ENCODE measurements around the gene CACNA1B.

DNA sequence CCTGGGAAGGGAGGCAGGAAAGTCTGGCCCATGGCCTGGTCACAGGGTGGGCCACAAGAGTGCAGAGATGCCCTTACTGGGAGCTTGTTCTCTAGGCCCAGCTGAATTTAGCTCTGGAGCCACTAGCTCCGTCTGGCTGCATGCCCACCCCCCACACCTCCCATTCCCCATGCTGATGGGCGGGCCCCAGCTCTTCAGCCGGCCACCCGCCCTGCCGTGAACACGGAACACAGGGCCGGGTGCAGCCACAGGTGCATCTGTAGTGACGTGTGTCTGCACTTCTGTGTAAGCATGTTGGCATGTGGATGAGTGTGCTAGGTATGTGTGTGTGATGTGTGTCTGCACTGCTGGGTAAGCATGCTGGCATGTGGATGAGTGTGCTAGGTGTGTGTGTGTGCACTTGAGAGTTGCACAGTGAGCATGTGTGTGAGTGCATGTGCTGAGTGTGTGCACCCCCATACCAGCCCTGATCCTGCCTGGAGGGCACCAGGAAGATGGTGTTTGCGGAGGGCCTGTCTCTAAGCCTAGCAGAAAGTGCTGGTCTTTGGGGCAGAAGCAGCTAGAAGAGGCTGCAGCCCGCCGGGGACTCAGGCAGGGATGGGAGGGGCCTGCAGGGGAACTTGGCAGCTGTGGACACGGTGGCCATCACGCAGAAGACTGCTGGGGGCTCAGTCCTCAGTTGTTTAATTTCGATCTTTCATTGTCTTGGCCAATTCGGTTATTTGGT, 136.4 kb downstream of the CACNA1B start:
- TF ChIP-seq POLR2AphosphoS5 (IDR thresholded peaks at IDR 0.05) (no peak), CTCF (IDR thresholded peaks at IDR 0.05) (no peak)

Data from upper lobe of left lung (tissue), 4 donors.